GM11168 (cell line): Measurements from ENCODE around the gene PSMG4.

Source experiments
- in situ Hi-C: fragments of 300-500 bp; cut with MboI; formaldehyde crosslinking; loops from one replicate; pipeline ENCODE4 v1.12.0; 2022; ENCODE audit warnings: low sequenced_read_pairs; ENCODE audit not compliant: unreplicated experiment

The PSMG4 gene

DNA sequence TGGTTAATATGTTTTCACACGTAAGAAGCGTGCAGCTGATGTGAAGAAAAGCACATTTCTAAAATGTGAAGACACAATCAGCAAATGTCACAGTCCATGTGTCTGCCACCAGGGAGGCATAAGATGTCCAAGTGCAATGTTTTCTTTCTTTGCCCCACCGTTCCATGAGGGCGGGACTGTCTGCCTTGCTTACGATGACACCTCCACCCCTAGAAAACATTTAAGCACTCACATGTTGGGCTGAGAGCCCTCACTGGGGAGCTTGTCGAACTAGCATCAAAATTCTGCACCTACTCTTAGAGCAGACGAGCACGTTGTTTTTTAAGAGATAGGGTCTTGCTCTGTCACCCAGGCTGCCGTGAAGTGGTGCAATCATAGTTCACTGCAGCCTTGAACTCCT, 57.6 kb downstream of the PSMG4 start:
- in situ Hi-C loops: no loop called here

DNA sequence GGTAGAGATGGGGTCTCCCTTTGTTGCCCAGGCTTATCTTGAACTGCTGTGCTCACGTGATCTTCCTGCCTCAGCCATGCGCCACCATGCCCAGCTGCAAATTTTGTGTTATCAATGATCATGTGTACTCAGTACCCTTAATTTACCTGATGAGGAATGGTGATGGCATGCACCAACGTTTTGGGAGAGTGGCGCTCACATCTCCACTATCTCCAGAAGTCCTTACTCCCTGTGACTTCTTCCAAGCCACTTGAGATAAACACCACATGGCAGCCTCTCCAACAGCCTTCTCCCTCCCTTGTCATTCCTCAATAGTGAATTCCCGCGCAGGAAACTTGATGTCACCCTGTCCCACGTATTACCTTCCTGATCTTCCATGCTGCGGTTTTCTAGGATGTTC, 58.1 kb downstream of the PSMG4 start:
- in situ Hi-C loops: no loop called here
